ENCODE measurements around the gene VPREB1.
A peak's percentile ranks its signal among the peaks of the same experiment; 100 is the strongest.
"Not testable (repeated sequence)": the region's sequence is repeated elsewhere in the genome, so short reads cannot be mapped to it uniquely, and the experiment has no call there.

Gene VPREB1, protein sequence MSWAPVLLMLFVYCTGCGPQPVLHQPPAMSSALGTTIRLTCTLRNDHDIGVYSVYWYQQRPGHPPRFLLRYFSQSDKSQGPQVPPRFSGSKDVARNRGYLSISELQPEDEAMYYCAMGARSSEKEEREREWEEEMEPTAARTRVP

DNA sequence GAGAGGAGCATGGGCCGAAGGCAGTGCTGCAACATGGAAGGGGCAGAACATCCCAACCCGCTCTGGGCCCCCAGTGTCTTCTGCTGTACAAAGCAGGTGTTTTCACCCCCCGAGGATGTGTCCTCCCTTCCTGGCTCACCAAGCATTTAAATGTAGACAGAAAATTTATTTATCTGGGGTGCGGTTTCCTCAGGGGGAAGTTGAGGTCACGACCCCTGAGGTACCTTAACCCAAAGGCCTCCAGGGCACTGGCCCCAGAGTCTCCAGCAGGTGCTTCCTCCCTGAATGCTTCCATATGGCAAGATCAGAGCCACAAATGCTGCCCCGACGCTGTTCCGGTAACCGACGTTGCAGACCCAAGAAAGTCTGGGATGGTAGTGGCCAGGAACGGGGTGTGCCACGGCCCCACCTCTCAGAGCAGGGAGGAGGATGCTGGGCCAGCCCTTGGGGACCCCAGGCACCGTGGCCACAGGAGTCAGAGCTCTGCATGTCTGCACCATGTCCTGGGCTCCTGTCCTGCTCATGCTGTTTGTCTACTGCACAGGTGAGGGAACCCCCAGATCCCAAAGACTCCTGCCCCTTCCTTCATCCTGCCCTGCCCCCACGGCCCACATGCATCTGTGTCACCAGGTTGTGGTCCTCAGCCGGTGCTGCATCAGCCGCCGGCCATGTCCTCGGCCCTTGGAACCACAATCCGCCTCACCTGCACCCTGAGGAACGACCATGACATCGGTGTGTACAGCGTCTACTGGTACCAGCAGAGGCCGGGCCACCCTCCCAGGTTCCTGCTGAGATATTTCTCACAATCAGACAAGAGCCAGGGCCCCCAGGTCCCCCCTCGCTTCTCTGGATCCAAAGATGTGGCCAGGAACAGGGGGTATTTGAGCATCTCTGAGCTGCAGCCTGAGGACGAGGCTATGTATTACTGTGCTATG is at the start of gene VPREB1:
Gene VPREB1 (plus strand): TSS at position 471 of the 935 bp plus-strand sequence. CDS start 28 bp downstream, at position 499.
- DNase-seq (ENCODE audit: low read depth in 2 of 2): no peak

DNA sequence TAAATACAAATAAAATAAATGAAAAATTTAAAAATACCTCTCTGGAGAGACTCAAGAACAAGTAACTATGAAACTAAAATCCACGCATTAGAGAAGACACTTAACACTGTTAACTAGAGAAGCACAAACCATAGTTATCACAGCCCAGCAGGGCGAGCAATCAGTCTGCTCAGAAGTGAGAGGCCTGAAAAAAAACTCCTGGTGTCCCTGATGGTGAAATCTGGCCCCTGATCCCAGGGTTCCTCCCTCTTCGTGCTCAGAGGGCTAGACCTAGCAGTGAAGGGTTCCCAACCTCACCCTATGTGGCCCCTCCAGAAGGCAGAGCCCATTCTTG is 49.7 kb upstream of the VPREB1 start:
- no peak for DNase-seq (ENCODE audit: low read depth in 2 of 2)

DNA sequence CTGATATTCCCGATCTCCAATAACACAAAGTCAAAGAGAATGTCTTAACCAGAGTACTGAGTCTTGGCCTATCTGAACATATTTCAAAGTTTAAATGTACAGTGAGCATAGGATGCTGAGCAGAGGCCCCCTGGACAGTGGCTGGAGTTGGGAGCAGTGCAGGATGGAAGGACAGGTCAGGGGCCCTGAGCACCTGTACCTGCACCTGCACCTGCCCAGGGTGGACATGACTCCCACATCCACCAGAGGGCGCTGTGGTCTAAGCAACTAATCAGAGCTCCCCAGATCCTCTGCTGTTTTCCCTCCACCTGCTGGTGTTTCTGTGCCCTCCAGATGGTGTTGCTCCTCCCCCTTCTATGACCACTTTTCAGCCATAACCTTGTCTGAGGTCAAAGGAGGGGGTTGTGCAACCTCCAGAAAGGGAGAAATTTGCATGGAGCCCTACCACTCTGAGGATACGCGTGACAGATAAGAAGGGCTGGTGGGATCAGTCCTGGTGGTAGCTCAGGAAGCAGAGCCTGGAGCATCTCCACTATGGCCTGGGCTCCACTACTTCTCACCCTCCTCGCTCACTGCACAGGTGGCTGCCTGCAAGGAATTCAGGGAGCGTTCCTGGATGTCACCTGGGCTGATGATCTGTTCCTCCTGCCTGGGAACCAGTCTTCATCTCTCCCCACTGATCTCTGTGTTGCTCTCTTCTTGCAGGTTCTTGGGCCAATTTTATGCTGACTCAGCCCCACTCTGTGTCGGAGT is 49.1 kb upstream of the VPREB1 start:
- DNase-seq (ENCODE audit: low read depth in 2 of 2): peak; percentile 19 to 62

DNA sequence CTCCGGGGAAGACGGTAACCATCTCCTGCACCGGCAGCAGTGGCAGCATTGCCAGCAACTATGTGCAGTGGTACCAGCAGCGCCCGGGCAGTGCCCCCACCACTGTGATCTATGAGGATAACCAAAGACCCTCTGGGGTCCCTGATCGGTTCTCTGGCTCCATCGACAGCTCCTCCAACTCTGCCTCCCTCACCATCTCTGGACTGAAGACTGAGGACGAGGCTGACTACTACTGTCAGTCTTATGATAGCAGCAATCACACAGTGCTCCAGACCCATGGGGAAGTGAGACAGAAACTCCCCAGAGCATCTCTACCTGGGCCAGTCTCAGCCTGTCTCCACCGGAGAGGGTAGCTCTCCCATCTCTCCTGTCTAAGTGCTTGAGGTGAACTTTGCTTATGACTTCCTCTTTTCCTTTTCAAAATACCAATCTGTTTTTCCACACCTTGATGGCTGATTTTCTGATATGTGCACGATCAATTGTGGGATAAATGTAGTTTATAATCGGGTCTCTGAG is 48.5 kb upstream of the VPREB1 start:
- no peak for DNase-seq (ENCODE audit: low read depth in 2 of 2)

DNA sequence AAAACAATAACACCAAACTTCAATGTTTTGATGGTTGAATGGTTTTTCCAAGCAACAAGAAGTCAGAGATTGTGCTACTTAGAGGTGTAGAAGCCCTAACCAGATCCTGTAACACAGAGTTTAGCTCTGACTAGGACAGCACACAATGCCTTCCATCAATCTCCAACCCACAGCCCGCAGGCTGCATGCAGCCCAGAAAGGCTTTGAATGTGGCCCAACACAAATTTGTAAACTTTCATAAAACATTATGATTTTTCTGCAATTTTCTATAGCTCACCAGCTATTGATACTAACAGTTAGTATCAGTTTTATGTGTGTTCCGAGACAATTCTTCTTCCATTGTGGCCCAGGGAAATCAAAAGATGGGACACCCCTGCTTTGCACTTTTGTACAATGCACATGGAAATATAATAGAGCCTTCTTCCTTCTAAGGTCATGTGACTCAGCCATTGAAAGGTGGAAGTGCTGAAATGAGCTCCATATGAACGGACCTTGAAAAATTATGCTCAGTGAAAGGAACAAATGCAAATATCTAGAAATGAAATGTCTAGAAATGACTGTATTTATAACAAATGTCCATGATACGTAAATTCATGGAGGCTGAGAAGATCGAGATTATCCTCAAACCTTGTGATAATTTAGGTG is 47.6 kb upstream of the VPREB1 start:
- DNase-seq (ENCODE audit: low read depth in 2 of 2): no peak

DNA sequence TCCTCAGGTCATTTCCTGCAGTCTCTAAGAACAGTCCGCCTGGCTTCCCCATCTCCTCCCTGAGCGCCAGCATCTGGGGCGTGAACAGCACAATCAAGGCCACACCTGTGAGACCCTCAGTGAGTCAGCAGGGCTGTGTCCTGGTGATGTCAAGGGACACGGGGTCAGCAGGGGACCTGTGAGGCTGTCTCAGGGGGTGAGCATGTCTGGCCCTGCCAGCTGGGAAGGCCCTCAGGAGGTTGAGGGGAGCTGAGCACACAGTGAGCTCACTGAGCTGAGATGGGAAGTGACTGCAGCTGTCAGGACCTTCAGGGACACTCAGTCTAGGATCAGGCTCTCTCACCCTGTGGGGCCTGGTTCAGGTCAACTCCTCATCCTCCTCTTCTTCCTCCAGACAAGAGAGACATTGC is 46.6 kb upstream of the VPREB1 start:
- no peak for DNase-seq (ENCODE audit: low read depth in 2 of 2)

DNA sequence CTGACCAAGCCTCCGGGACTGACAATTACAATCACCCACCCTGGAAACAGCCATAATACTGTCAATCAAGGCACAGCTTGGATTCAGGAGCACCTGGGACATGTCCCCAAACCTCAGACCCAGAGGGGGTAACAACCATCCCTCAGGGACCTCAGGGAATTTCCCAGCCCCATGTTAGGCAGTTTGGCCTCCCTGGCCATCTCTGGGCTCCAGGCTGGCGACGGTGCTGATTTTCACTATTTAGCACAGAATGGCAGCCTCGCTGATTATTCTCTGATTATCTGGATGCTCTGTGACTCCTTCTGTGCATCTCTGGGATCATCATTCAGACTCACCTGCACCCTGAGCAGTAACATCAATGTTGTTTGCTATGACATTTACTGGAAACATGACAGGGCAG is 45.8 kb upstream of the VPREB1 start:
- no peak for DNase-seq (ENCODE audit: low read depth in 2 of 2)

DNA sequence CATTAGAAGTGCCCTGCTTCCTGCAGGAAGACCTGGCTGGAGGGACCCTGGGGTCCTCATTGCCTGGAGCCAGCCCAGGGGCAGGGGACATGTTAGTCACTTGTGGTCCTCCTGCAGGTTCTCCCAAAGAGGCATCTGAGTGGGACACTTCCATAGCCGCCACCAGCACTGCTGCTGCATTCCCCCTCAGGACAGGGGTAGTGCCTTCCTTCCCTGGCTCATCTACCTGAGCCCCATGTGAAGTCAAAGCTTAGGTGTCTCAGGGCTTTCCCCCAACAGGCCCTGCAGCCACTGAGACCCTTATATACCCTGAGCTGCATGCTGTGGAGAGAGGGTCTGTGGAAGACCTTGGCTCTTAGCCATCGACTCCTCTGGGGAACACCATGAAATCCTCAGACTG is 45.0 kb upstream of the VPREB1 start:
- no peak for DNase-seq (ENCODE audit: low read depth in 2 of 2)

DNA sequence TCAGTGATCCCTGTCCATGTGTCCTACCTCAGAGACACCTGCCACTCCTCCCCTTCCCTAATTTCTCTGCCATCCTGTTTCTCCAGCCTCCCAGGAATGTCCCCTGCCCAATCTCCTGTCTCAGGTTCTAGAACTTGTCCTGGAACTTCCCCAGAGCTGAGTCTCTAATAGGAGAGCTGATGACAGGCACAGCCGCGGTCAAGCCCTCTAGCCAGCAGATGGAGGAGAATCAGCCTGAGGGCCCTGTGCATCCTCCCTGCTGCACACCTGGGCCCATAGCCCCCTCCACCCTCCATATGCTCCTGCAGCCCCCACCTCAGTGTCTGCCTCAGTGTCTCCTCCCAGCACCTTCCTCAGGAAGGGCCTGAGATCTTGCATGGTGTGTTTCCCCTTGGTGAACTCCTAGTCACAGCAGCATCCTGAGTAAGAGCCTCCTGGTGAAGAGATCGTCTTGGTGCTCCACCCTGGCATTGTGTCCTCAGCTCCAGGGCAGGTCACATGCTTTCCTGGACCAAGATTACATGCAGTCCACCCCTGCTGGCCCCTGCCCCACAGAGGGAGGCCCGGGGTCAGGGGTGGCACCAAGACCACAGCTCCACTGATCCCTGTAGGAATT is 43.9 kb upstream of the VPREB1 start:
- DNase-seq (ENCODE audit: low read depth in 2 of 2): no peak

DNA sequence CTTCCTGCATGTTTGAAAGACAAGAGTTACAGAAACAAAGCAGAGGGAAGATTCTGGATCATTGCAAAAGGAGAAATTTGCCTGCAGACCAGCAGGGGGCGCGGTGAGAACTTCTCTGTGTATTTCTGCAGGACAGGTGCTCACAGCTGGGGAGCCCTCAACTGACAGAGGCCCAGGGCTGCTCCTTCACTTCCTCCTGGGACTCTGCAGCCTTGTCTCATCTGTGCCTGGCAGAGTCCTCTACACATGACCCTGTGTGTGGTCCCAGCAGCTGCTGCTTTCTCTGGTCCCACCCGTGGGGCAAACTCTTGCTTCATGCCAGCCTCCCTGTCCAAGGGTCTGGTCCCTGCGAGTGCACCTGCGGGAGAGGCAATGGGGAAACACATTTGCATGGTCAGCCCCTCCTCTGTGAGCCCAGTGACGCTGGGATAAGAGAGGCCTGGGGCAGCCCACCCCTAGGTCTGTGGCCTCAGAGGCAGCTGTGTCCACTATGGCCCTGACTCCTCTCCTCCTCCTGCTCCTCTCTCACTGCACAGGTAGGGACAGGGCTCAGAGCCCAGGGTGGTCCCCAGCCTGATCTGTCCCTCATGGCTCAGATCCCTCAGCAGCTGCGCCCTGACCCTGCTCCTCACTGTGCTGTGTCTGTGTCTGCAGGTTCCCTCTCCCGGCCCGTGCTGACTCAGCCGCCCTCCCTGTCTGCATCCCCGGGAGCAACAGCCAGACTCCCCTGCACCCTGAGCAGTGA is 43.2 kb upstream of the VPREB1 start:
- DNase-seq (ENCODE audit: low read depth in 2 of 2): no peak

DNA sequence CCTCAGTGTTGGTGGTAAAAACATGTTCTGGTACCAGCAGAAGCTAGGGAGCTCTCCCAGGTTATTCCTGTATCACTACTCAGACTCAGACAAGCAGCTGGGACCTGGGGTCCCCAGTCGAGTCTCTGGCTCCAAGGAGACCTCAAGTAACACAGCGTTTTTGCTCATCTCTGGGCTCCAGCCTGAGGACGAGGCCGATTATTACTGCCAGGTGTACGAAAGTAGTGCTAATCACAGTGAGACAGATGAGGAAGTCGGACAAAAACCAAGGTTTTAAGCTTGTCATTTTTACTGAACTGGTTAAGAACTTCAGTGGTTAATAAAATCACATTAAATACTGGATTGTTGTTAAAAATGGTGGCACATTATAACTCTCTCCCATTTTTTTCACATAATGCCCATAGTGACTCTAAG is 42.6 kb upstream of the VPREB1 start:
- DNase-seq (ENCODE audit: low read depth in 2 of 2): no peak

DNA sequence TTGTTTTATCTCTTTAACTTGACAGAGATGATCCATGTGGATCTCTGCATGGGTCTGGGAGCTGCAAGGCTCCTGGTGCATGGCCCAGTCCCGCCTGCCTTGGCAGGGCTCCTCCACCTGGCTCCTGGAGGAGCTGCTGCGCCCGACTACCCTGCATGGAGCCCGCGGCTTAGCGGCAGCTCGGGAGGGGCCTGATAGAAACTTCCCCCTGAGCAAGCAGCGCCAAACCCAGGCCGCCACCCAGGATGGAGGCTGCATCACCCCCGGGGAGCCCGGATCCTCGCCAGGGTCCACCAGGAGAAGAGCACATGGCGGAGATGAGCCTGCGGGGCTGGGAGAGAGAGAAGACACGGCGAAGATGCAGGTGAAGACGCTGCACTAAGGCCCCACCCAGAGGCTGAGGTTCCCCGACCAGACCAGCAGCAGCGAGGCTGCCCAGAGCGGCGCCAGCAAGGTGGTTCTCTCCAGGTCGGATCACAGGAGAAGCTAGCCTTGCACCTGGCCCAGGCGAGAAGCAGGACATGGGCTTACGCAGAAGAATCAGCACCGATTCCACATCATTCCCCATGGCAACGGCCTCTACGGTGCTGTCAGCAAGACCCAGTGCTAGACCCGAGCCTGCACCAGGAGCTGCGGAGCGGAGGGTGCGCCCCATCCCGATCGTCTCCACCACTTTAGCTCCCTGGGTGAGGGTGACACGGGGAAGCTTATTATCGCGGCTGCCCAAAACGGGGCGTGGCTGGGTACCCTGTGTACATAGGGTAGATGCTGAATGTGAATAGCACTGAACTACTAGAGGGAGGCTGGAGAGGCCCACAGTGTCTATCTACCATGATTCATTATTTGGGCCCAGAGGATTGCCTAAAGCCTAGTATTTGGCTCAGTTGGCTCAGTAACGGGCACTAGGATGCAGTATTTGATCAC is 41.3 kb upstream of the VPREB1 start:
- DNase-seq (ENCODE audit: low read depth in 2 of 2): no peak

DNA sequence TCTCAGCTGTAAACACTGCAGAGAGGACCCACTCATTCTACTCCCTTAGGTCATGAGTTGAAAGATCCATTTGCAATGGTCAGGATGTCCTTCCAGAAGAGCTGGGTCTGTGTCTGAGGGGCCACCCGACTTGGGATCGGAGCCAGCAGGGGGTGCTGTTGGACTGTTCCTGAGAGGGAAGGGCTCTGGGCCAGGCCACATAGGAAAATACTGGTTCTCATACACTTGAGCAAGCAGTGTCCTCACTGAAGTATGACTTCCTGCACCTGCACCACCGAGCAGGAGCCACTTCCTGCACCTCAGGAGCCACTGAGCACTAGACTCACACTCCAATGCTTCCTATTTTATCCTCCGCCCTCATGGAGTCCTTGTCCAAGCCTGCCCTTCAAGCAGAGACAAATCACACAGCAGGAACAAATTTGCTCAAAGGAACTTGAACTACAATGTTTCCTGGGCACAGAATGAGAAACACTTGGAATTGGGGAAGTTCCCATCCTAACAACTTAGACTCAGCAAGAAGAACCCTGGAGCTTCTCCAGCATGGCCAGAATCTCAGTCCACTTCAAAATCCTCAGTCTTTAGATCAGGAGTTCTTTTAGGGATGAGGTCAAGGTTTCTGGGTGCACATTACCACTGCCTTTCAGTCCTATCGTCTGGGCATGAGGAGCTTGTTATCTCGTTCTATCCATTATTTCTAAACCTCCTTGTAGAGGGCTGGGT is 36.6 kb upstream of the VPREB1 start:
- DNase-seq (ENCODE audit: low read depth in 2 of 2): peak; percentile 37 to 49

DNA sequence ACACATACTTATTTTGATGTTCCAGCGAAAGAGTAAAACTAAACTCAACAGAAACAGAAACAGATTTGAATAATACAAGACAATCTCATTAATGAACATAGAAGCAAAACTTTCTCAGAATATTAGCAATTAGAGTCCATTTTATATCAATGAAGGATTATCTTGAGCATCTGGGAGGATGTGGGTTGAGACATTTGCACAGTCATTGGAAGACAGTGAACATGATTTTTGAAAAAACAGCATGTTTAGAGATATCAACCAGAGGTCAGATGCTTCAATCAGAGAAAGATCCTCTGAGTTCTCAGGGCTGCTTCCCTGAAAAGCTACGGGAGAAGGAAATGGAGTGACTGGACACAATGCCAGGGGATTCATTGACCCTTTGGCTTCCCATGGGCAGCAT is 35.9 kb upstream of the VPREB1 start:
- no peak for DNase-seq (ENCODE audit: low read depth in 2 of 2)

DNA sequence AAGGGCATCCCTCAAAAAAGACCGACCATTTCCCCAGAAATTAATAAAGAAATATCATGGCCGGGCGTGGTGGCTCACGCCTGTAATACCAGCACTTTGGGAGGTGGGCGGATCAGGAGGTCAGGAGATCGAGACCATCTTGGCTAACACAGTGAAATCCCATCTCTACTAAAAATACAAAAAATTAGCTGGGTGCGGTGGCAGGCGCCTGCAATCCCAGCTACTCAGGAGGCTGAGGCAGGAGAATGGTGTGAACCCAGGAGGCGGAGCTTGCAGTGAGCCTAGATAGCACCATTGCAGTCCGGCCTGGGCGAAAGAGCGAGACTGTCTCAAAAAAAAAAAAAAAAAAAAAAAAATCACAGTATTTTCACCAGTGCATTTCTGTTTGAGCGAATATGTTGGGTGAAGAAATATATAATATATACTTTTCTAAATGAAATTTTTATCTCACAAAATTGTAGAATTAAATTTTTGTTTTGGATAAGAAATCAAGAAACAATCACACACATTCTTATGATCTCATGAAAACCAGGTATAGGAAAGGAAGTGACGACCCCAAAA is 35.4 kb upstream of the VPREB1 start:
- not testable (repeated sequence) for DNase-seq (ENCODE audit: low read depth in 2 of 2)

DNA sequence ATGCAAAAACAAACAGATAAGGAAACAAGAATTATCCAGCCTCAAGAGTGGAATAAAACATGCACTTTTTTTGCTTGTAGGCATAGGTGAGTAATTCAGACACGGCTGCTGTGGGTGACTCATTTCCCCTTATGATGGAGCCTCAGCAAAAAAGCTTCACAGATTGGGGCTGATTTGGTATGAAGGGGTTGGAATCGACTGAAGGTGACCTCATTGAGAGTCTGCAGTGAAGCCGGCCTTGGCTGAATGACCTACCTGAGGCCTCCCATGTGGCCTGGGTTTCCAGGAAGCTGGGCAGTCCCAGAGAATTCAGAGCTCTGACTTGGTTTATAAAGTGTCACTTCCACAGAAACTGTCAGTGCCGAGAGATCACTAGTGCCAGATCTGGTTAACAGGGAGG is 34.2 kb upstream of the VPREB1 start:
- peak; percentile 14 to 16 for DNase-seq (ENCODE audit: low read depth in 2 of 2)

DNA sequence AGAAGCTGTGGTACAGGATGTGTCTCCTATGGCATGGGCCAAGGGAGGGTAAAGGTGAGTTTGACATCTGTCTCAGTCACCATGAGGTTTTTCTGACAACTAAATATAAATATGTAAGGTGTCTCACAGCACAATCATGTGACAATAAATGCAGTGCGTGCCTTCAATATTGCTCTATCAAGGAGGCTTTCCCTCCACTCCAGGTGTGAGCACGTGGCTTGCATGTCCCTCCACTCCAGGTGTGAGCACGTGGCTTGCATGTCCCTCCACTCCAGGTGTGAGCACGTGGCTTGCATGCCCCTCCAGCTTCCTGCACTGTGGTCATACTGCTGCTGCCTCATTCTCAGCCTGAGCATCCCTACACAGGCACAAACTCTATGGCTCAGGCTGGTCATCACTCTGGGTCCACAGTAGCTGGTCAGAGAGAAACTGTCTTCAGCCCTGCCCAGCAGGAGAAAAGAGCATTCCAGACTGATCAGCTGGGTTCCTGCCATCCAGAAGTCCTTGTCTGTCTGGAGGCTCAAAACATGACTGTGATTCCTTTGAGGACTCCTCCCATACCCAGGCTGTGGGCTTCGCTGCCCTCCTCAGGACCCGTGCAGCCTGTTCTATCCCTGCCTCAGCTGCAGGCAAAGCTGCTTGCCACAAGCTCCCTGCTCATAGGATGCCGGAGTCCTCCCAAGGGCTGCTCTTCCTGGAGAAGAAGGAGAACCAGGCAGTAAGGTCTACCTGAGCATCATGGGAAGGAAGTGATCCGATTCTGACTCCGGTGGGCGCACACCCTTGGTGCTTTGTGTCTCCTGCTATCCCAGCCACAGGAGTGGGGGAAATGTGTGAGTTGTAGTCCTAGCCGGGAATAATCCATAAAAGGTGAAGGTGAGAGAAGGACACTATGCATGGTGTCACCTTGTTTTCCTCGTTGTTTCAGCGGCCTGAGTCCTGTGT is 33.4 kb upstream of the VPREB1 start:
- no peak for DNase-seq (ENCODE audit: low read depth in 2 of 2)

DNA sequence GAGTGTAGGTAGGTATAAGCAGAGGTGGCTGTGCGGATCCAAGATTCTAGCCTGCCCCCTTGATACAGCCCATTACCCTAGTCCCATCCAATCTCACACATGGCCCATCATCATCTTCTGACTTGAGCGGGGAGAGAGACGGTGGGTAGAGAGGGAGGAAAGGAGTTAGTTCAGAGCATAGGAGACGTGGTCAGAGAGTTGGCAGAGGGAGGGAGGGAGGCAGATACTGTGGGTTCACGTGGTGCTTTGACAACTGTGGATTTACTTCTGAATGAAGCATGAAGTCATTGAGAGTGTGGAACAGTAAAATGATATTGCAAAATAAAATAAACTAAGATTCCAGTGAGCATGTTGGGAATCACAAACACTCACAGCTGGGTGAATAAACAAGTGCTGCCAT is 31.4 kb upstream of the VPREB1 start:
- no peak for DNase-seq (ENCODE audit: low read depth in 2 of 2)
